Bronchial epithelial cell (primary cell): ENCODE measurements around the gene LAMA2. TPM values are rescaled to one million over a fixed set of nuclear protein-coding genes. Genes with fewer than 3 reads are reported as not detected.

Source experiments
- DNase-seq: peaks from one replicate; pipeline ENCODE4 v3.0.0-alpha.2; 2010; ENCODE audit warnings: low read depth
- FAIRE-seq: peaks from 2 replicates; lab custom pipeline; 2011; peaks lifted over from hg19 to GRCh38; lab: Jason Lieb, UNC
- H3K27me3 ChIP-seq: 2 replicates; pipeline ENCODE4 v1.5.1; 2011; ENCODE audit warnings: low read length; ENCODE audit not compliant: control insufficient read depth, insufficient read depth
- H3K36me3 ChIP-seq: 2 replicates; pipeline ENCODE4 v1.5.1; 2011; ENCODE audit warnings: low read length; ENCODE audit not compliant: control insufficient read depth, insufficient read depth
- H3K4me3 ChIP-seq: 2 replicates; pipeline ENCODE4 v1.5.1; 2011; ENCODE audit warnings: mild to moderate bottlenecking, low read depth, low read length, control low read depth
- total RNA-seq: library from RNA; depleted of rRNA; stranded (reverse); fragments of >200 nt; gene quantifications from 2 replicates; pipeline ENCODE4 v1.2.1, GENCODE V29; 2014
- TF ChIP-seq, protein P1 (sequence below): IDR thresholded peaks from 2 replicates; pipeline ENCODE4 v1.5.1; 2011; ENCODE audit warnings: mild to moderate bottlenecking, moderate library complexity, low read length, control low read depth, inconsistent platforms; ENCODE audit not compliant: insufficient read depth, severe bottlenecking

Gene LAMA2
- total RNA-seq, 1 donor from 2014 or later = 2.6 TPM

DNA sequence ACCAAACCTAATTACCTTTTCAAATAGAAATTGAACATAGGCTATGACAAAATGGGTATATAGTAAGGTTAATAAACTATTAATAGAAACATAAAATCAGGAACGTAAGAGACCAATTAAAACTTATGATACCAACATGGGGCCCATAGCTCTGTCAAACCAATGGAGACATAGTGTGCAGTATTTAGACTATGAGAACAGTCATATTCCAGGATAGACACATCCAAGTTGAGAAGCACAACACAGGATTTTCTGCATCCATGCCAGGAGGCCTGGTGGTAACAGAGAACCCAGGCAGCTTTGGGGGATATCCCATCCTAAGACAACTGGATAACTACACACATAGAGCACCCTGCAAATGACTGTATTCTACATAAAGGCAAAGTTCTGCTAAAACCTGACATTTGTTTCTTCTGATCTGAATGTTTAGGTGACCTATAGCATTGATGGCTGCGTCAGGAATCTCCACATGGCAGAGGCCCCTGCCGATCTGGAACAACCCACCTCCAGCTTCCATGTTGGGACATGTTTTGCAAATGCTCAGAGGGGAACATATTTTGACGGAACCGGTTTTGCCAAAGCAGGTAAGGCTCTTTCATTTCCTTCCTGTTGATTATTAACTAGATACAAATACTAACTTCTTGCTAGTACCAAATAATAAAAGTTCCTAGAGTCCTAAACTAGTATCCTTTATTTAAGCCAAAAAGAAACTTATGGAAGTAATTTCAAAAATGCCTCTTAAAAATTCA, 624.3 kb downstream of the LAMA2 start:
- TF ChIP-seq, protein P1, sequence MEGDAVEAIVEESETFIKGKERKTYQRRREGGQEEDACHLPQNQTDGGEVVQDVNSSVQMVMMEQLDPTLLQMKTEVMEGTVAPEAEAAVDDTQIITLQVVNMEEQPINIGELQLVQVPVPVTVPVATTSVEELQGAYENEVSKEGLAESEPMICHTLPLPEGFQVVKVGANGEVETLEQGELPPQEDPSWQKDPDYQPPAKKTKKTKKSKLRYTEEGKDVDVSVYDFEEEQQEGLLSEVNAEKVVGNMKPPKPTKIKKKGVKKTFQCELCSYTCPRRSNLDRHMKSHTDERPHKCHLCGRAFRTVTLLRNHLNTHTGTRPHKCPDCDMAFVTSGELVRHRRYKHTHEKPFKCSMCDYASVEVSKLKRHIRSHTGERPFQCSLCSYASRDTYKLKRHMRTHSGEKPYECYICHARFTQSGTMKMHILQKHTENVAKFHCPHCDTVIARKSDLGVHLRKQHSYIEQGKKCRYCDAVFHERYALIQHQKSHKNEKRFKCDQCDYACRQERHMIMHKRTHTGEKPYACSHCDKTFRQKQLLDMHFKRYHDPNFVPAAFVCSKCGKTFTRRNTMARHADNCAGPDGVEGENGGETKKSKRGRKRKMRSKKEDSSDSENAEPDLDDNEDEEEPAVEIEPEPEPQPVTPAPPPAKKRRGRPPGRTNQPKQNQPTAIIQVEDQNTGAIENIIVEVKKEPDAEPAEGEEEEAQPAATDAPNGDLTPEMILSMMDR = no peak
- no peak overlapping the region for H3K4me3 ChIP-seq
- DNase-seq = peak; percentile 92
- H3K27me3 ChIP-seq = no peaks in the 10 kb centered on the region
- FAIRE-seq = no peak
- H3K36me3 ChIP-seq = no peaks in the 10 kb centered on the region

DNA sequence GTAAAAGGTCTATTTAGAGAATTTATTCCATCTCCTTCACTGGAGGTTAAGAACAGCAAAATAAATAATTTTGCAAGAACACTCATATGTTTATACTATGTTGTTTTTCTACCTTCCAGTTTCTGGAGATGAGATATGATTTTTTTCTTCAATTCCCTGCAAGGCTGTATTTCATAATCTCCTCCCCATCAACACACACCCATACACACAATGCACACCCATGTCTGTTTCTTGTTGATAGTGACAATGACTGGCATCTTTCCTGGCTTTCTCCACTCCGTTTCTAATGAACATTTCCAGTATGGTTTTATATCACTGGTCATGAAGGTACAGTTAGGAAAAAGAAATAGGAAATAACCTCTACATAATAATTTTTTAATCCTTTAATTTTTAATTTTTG, 624.9 kb downstream of the LAMA2 start:
- DNase-seq (no peak), FAIRE-seq (no peak)
- H3K27me3 ChIP-seq = no peaks in the 10 kb centered on the region
- no peak overlapping the region for H3K4me3 ChIP-seq
- no peaks in the 10 kb centered on the region for H3K36me3 ChIP-seq
- TF ChIP-seq, protein P1 = no peak

DNA sequence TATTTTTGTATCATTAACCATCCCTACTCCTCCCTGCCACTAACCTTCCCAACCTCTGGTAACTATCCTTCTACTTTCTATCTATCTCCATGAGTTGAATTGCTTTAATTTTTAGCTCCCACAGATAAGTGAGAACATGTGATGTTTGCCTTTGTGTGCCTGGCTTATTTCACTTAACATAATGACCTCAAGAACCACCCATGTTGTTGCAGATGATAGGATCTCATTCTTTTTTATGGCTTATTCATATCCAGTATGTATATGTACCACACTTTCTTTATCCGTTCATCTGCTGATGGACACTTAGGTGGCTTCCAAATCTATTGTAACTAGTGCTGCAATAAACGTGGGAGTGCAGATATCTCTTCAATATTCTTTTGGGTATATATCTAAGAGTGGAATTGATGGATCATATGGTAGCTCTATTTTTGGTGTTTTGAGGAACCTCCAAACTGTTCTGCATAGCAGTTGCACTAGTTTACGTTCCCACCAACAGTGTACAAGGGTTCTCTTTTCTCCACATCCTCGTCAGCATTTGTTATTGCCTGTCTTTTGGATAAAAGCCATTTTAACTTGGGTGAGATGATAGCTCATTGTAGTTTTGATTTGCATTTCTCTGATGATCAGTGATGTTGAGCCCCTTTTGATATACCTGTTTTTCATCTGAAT, 625.7 kb downstream of the LAMA2 start:
- Histone ChIP-seq H3K4me3 (no peak overlapping the region), H3K36me3 (no peaks in the 10 kb centered on the region), H3K27me3 (no peaks in the 10 kb centered on the region)
- FAIRE-seq = no peak
- TF ChIP-seq, protein P1 = no peak
- DNase-seq = no peak

DNA sequence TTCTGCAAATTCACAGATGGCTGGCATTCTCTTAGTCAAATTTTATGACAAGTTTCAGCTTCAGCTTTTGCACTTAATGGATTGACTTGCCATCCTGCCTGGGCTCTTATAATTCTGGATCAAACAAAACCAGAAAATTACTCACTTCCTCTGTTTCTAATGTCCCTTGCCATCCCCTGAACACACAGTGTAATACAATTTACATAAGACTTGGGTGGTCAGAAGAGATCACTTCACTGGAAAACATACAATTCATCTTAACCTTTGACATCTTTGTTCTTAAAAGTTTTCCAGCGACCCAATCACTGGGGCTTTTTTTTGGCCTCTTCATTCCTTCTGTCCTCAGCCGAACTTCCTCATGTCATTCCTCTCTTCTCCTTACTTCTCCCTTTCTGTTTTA, 628.0 kb downstream of the LAMA2 start:
- TF ChIP-seq, protein P1 = no peak
- Histone ChIP-seq H3K27me3 (no peaks in the 10 kb centered on the region), H3K36me3 (no peaks in the 10 kb centered on the region), H3K4me3 (no peak overlapping the region)
- DNase-seq (no peak), FAIRE-seq (no peak)

DNA sequence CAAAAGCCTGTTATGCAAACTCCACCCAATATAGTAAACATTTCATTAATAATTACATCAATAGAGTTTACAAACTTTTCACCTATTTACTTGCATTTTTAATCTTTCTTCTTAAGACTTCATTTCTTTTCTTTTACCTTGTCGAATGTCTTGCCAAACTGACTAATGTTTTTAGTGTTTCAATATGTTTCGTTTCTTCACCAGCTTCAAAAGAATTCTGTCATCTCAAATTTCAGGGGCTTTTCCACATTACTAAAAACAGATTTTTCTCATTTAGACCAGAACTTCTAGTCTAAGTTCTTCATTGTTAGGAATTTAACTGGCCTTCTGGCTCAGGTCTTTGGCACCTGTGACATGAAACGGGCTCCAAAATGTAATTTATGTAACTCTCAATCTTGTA, 630.5 kb downstream of the LAMA2 start:
- TF ChIP-seq, protein P1 = no peak
- no peak for DNase-seq
- H3K36me3 ChIP-seq = no peaks in the 10 kb centered on the region
- no peaks in the 10 kb centered on the region for H3K27me3 ChIP-seq
- no peak overlapping the region for H3K4me3 ChIP-seq
- no peak for FAIRE-seq
